OCI-LY1 (cell line): Measurements from ENCODE around the gene VGF.

Experiments used
- H2AFZ ChIP-seq: fragments of 200-600 bp; sonication (generic), shearing (Covaris generic); 2 replicates; pipeline ENCODE4 v1.6.0; 2014; ENCODE audit warnings: antibody characterized with exemption, mild to moderate bottlenecking, low read length
- H3F3A ChIP-seq: fragments of 200-600 bp; sonication (generic), shearing (Covaris generic); 2 replicates; pipeline ENCODE4 v1.6.0; 2014; ENCODE audit warnings: mild to moderate bottlenecking, antibody characterized with exemption, low read length, moderate library complexity; ENCODE audit not compliant: insufficient read depth
- H3K27ac ChIP-seq: fragments of 200-600 bp; sonication (generic); 2 replicates; pipeline ENCODE4 v1.5.1; 2014; ENCODE audit warnings: low read length, mixed run types, mild to moderate bottlenecking, low read depth; ENCODE audit not compliant: poor library complexity, severe bottlenecking
- H3K27me3 ChIP-seq: fragments of 200-600 bp; sonication (generic); 2 replicates; pipeline ENCODE4 v1.6.0; 2014; ENCODE audit warnings: antibody characterized with exemption, mild to moderate bottlenecking, low read length, moderate library complexity; ENCODE audit not compliant: insufficient read depth
- H3K36me3 ChIP-seq: fragments of 200-600 bp; sonication (generic); 2 replicates; pipeline ENCODE4 v1.6.1; 2014; ENCODE audit warnings: mild to moderate bottlenecking, antibody characterized with exemption, low read length, moderate library complexity, mixed read lengths; ENCODE audit not compliant: insufficient read depth
- H3K4me1 ChIP-seq: fragments of 200-600 bp; sonication (generic); 2 replicates; pipeline ENCODE4 v1.5.1; 2014; ENCODE audit warnings: mild to moderate bottlenecking, low read length, moderate library complexity; ENCODE audit not compliant: insufficient read depth, severe bottlenecking
- H3K4me2 ChIP-seq: fragments of 200-600 bp; sonication (generic), shearing (Covaris generic); 2 replicates; pipeline ENCODE4 v1.6.1; 2014; ENCODE audit warnings: low read length
- H3K4me3 ChIP-seq: fragments of 200-600 bp; sonication (generic); 2 replicates; pipeline ENCODE4 v1.5.1; 2014; ENCODE audit warnings: low read length, low read depth, mild to moderate bottlenecking, mixed read lengths; ENCODE audit not compliant: poor library complexity, severe bottlenecking
- H3K79me2 ChIP-seq: fragments of 200-600 bp; shearing (Covaris generic); 2 replicates; pipeline ENCODE4 v1.6.1; 2016; ENCODE audit warnings: mixed run types, low read length, mixed read lengths; ENCODE audit not compliant: insufficient read depth
- H3K9ac ChIP-seq: fragments of 200-600 bp; sonication (generic), shearing (Covaris generic); 2 replicates; pipeline ENCODE4 v1.6.1; 2014; ENCODE audit warnings: mild to moderate bottlenecking, low read length, mixed read lengths
- H3K9me2 ChIP-seq: fragments of 200-600 bp; sonication (generic), shearing (Covaris generic); 2 replicates; pipeline ENCODE4 v1.6.1; 2014; ENCODE audit warnings: low read depth, mild to moderate bottlenecking, low read length, mixed read lengths
- H3K9me3 ChIP-seq: fragments of 200-600 bp; shearing (Covaris generic); 2 replicates; pipeline ENCODE4 v1.6.1; 2014; ENCODE audit warnings: low read length, mixed read lengths
- H4K20me1 ChIP-seq: fragments of 200-600 bp; sonication (generic), shearing (Covaris generic); 2 replicates; pipeline ENCODE4 v1.6.0; 2016; ENCODE audit warnings: mild to moderate bottlenecking, low read length; ENCODE audit not compliant: insufficient read depth
- EZH2 ChIP-seq: fragments of 200-600 bp; sonication (generic), shearing (Covaris generic); IDR thresholded peaks from 2 replicates; pipeline ENCODE4 v1.8.0; 2017; ENCODE audit warnings: borderline replicate concordance, mixed run types, mild to moderate bottlenecking, antibody characterized with exemption, low read length, moderate library complexity, mixed read lengths
- TF ChIP-seq, protein P1 (sequence below): fragments of 200-600 bp; sonication (generic), shearing (Covaris generic); IDR thresholded peaks from 2 replicates; pipeline ENCODE4 v1.5.1; 2017; ENCODE audit warnings: mild to moderate bottlenecking, antibody characterized with exemption, low read length, moderate library complexity, mixed read lengths

VGF gene

DNA sequence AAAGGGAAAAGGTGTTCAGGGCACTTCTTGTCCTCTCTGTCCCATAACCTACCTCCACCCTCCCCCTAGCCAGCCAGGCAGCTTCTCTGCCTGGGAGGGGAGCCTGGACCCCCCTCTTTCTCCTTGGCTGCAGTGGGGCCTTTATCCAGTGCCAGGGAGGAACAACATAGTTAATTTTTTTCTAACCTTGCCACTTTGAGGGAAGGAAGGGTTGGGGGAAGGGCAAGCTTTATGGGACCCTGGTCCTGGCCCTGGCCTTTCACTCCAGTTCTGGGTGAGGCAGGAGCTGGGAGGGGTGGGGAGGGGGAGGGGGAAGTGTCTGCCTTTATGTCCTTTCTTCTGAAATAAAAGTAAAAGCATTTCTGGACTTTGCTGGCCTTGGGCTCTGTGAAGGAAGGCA, 4.5 kb downstream of the VGF start:
- H3F3A ChIP-seq = no peaks in the 10 kb centered on the region; the same call in 1 of the 2 replicates
- H3K36me3 ChIP-seq = peaks cover 17% of the 10 kb centered on the region; the same call in 1 of the 2 replicates
- no peaks in the 10 kb centered on the region for H3K79me2 ChIP-seq
- H3K4me1 ChIP-seq = peaks cover 34% of the 10 kb centered on the region
- no peak overlapping the region for H3K9ac ChIP-seq
- no peak overlapping the region for H3K4me3 ChIP-seq
- H4K20me1 ChIP-seq = no peaks in the 10 kb centered on the region
- no peak overlapping the region for H3K27ac ChIP-seq
- H3K27me3 ChIP-seq = no peaks in the 10 kb centered on the region
- no peaks in the 10 kb centered on the region for H3K9me2 ChIP-seq
- no peak overlapping the region for H2AFZ ChIP-seq
- H3K4me2 ChIP-seq = no peak overlapping the region
- H3K9me3 ChIP-seq = no peaks in the 10 kb centered on the region
- no peak for TF ChIP-seq EZH2
- TF ChIP-seq, protein P1, sequence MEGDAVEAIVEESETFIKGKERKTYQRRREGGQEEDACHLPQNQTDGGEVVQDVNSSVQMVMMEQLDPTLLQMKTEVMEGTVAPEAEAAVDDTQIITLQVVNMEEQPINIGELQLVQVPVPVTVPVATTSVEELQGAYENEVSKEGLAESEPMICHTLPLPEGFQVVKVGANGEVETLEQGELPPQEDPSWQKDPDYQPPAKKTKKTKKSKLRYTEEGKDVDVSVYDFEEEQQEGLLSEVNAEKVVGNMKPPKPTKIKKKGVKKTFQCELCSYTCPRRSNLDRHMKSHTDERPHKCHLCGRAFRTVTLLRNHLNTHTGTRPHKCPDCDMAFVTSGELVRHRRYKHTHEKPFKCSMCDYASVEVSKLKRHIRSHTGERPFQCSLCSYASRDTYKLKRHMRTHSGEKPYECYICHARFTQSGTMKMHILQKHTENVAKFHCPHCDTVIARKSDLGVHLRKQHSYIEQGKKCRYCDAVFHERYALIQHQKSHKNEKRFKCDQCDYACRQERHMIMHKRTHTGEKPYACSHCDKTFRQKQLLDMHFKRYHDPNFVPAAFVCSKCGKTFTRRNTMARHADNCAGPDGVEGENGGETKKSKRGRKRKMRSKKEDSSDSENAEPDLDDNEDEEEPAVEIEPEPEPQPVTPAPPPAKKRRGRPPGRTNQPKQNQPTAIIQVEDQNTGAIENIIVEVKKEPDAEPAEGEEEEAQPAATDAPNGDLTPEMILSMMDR = no peak

DNA sequence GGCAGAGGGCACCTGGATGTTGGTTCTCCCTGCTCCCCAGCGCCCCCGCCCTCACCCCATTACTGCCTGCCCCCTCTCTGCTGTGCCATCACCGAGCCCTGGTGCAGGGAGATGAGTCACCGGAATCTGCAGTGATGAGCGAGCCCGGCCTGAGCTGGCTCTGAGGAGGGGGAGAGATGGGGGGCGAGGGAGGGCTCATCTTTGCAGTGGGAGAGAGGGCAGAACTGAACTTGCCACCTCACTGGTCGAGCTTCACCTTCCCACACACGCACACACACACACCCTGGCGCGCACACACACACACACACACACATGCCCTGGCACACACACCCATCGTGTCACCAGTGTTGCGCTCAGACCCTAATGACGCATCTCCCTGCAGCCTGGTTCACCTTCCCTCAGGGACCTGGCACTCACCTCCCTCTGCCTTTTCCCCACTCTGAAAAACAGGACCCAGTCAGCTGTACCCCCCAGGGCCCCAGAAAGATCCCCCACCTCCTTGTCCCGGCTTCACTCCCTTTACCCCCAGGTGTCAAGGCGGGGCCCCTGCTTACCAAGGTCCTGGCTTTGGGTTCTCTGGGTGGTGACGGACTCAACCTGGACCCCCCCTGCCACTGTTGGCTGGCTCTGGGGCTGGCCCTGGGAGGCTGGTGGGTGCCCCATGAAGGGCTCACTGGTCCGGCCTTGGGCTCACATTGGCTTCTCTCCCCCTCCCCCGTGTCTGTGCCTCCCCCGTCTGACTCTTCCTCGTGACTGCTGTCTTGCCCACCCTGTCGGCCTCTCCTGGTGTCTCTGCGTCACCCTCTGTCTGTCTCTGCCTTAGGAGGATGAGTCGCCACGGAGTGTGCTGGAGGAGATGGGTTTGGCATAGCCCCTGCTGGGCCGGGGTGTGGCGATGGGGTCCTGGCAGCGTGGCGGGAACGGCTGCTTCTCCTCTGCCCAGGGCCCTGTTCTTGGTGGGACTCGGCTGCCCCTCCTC, 5.4 kb downstream of the VGF start:
- Histone ChIP-seq H3K9me2 (no peaks in the 10 kb centered on the region), H3K4me1 (peaks cover 39% of the 10 kb centered on the region), H3K27me3 (no peaks in the 10 kb centered on the region), H3K27ac (no peak overlapping the region), H3K9me3 (no peaks in the 10 kb centered on the region), H3K79me2 (0 out of 2 replicates have a peak, but pooled peaks cover 4% of the 10 kb centered on the region), H3K9ac (no peak overlapping the region), H2AFZ (no peak overlapping the region), H3F3A (no peaks in the 10 kb centered on the region; the same call in 1 of the 2 replicates), H3K4me3 (no peak overlapping the region), H4K20me1 (no peaks in the 10 kb centered on the region), H3K36me3 (peaks cover 17% of the 10 kb centered on the region; the same call in 1 of the 2 replicates), H3K4me2 (no peak overlapping the region)
- TF ChIP-seq EZH2 = no peak
- TF ChIP-seq, protein P1 = no peak

DNA sequence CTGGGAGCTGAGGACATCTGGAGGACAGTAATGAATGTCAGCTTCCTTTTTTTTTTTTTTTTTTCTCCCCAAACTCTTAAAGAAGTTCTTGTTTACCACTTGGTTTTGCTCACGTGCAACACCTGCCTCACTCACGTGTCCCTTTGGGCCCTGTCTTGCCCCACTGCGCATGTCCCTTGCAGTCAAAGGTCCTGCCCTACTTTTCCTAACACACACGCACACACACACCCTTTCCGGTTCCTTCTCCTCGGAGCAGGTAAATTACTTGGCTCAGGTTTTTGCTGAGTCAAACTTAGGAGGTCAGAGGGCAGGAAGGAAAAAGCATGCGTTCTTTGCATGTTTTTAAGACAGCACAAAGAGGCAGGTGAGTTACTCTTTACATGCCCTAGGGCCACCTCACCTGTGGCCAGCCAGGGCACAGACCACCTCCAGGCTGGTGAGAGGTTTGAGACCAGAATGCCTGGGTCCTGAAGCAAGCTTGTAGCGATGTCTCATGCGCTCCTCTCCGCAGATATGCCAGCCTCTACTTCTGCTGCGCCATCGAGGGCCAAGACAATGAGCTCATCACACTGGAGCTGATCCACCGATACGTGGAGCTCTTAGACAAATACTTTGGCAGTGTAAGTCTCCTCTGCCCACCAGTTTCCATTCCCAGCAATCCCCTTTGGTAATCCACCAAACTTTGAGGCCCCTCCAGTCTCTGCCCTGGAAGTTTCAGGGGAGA, 8.3 kb downstream of the VGF start:
- peak overlapping the region; percentile 64 for H3K27ac ChIP-seq
- no peak overlapping the region for H3K4me3 ChIP-seq
- 0 out of 2 replicates have a peak, but pooled peaks cover 4% of the 10 kb centered on the region for H3K79me2 ChIP-seq
- H3K27me3 ChIP-seq = no peaks in the 10 kb centered on the region
- H2AFZ ChIP-seq = no peak overlapping the region
- H3K4me2 ChIP-seq = peak overlapping the region; percentile 19; the same call in 1 of the 2 replicates
- no peaks in the 10 kb centered on the region for H3K9me3 ChIP-seq
- no peak overlapping the region for H3K9ac ChIP-seq
- peaks cover 17% of the 10 kb centered on the region; the same call in 1 of the 2 replicates for H3K36me3 ChIP-seq
- no peaks in the 10 kb centered on the region for H4K20me1 ChIP-seq
- no peaks in the 10 kb centered on the region for H3K9me2 ChIP-seq
- H3F3A ChIP-seq = no peaks in the 10 kb centered on the region; the same call in 1 of the 2 replicates
- TF ChIP-seq EZH2 = no peak
- TF ChIP-seq, protein P1 = no peak
- peaks cover 26% of the 10 kb centered on the region for H3K4me1 ChIP-seq
